ENCODE measurements around the gene UIMC1.
A peak's percentile ranks its signal among the peaks of the same experiment; 100 is the strongest.
"Not testable (repeated sequence)": the region's sequence is repeated elsewhere in the genome, so short reads cannot be mapped to it uniquely, and the experiment has no call there.

The UIMC1 gene

GRCh38 chr5:177006265-177006972 lies at the start of gene UIMC1:
Gene UIMC1 (minus strand): TSS chr5:177006779. CDS start chr5:176982615, 24,164 bp downstream.
- Histone ChIP-seq H3K27me3 (ENCODE audit: low read depth) (no peaks in the 10 kb centered on the region), H3K36me3 (replicated peaks) (no peaks in the 10 kb centered on the region), H3K9me3 (no peaks in the 10 kb centered on the region), H3K4me1 (peaks cover 9% of the 10 kb centered on the region), H3K4me3 (peak within 1 kb of the TSS; percentile 84)
- DNase-seq (ENCODE audit: low spot score in 2 of 2): peak; percentile 84 to 95
- in situ Hi-C loops (cut with MboI; ENCODE audit: low sequenced_read_pairs): no loop called here

GRCh38 chr5:177049285-177049684 lies 42.7 kb upstream of the UIMC1 start:
- in situ Hi-C loops (cut with MboI; ENCODE audit: low sequenced_read_pairs): no loop called here
- DNase-seq (ENCODE audit: low spot score in 2 of 2): no peak
- no peak overlapping the region for H3K4me3 ChIP-seq
- H3K27me3 ChIP-seq (ENCODE audit: low read depth): no peaks in the 10 kb centered on the region
- H3K36me3 ChIP-seq (replicated peaks): peaks cover 49% of the 10 kb centered on the region
- H3K9me3 ChIP-seq: no peaks in the 10 kb centered on the region
- H3K4me1 ChIP-seq: no peaks in the 10 kb centered on the region

GRCh38 chr5:177048531-177048930 lies 42.0 kb upstream of the UIMC1 start:
- H3K36me3 ChIP-seq (replicated peaks): peaks cover 50% of the 10 kb centered on the region
- H3K4me3 ChIP-seq; H3K9me3 ChIP-seq; H3K27me3 ChIP-seq (ENCODE audit: low read depth); in situ Hi-C loops (cut with MboI; ENCODE audit: low sequenced_read_pairs); H3K4me1 ChIP-seq; DNase-seq (ENCODE audit: low spot score in 2 of 2): not testable (repeated sequence)

DNA sequence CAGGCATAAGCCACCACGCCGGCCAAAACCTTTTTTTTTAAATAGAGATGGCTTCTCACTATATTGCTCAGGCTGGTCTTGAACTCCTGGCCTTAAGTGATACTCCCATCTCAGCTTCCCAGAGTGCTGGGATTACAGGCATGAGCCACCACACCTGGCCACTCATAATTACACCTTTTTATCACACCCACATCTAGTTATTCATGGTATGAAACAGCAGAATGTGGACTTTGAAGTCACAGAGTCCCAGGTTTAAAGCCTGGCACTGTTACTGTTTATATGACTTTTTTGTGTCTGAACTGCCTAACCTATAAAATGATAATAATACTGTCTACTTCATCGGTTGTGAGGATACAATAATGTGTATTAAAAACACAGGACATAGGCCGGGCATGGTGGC lies 39.1 kb upstream of the UIMC1 start:
- peaks cover 58% of the 10 kb centered on the region for H3K36me3 ChIP-seq (replicated peaks)
- H3K4me1 ChIP-seq: no peaks in the 10 kb centered on the region
- DNase-seq (ENCODE audit: low spot score in 2 of 2): no peak
- no peak overlapping the region for H3K4me3 ChIP-seq
- in situ Hi-C loops (cut with MboI; ENCODE audit: low sequenced_read_pairs): no loop called here
- no peaks in the 10 kb centered on the region for H3K9me3 ChIP-seq
- no peaks in the 10 kb centered on the region for H3K27me3 ChIP-seq (ENCODE audit: low read depth)

GRCh38 chr5:177044641-177045040 lies 38.1 kb upstream of the UIMC1 start:
- H3K36me3 ChIP-seq (replicated peaks): peaks cover 57% of the 10 kb centered on the region
- no peaks in the 10 kb centered on the region for H3K27me3 ChIP-seq (ENCODE audit: low read depth)
- no peaks in the 10 kb centered on the region for H3K9me3 ChIP-seq
- in situ Hi-C loops (cut with MboI; ENCODE audit: low sequenced_read_pairs): no loop called here
- no peak overlapping the region for H3K4me3 ChIP-seq
- DNase-seq (ENCODE audit: low spot score in 2 of 2): no peak
- no peaks in the 10 kb centered on the region for H3K4me1 ChIP-seq

GRCh38 chr5:177043958-177044357 lies 37.4 kb upstream of the UIMC1 start:
- DNase-seq (ENCODE audit: low spot score in 2 of 2): no peak
- H3K9me3 ChIP-seq: no peaks in the 10 kb centered on the region
- in situ Hi-C loops (cut with MboI; ENCODE audit: low sequenced_read_pairs): no loop called here
- H3K4me1 ChIP-seq: no peaks in the 10 kb centered on the region
- H3K36me3 ChIP-seq (replicated peaks): peaks cover 57% of the 10 kb centered on the region
- H3K4me3 ChIP-seq: no peak overlapping the region
- no peaks in the 10 kb centered on the region for H3K27me3 ChIP-seq (ENCODE audit: low read depth)

GRCh38 chr5:177043114-177043513 lies 36.5 kb upstream of the UIMC1 start:
- DNase-seq (ENCODE audit: low spot score in 2 of 2): no peak
- Histone ChIP-seq H3K9me3 (no peaks in the 10 kb centered on the region), H3K36me3 (replicated peaks) (peaks cover 57% of the 10 kb centered on the region), H3K4me1 (peaks cover 3% of the 10 kb centered on the region; the same call in 1 of the 2 replicates), H3K27me3 (ENCODE audit: low read depth) (no peaks in the 10 kb centered on the region), H3K4me3 (no peak overlapping the region)
- in situ Hi-C loops (cut with MboI; ENCODE audit: low sequenced_read_pairs): no loop called here

DNA sequence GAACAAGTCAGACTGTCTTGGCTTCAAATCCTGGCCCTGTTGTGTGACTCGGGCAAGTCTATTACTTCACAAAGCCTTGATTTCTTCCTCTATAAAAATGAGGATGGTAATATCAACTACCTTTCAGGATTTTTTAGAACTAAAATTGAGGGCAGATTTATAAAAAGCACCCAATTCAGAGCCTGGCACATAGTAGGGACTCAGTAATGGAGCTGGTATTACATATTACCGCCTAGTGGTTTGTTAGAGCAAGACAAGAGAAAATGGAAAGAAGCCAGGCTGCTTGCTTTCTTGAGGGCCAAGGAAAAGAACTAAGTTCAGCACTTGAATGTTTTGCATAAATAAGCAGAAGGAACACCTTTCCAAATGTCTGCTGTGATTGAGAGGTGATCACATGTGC lies 35.4 kb upstream of the UIMC1 start:
- DNase-seq (ENCODE audit: low spot score in 2 of 2): no peak
- no peaks in the 10 kb centered on the region for H3K27me3 ChIP-seq (ENCODE audit: low read depth)
- no peaks in the 10 kb centered on the region for H3K9me3 ChIP-seq
- H3K4me1 ChIP-seq: peaks cover 9% of the 10 kb centered on the region
- in situ Hi-C loops (cut with MboI; ENCODE audit: low sequenced_read_pairs): no loop called here
- H3K4me3 ChIP-seq: no peak overlapping the region
- peaks cover 60% of the 10 kb centered on the region for H3K36me3 ChIP-seq (replicated peaks)

- Histone ChIP-seq H3K9me3 (no peaks in the 10 kb centered on the region), H3K4me1 (peaks cover 9% of the 10 kb centered on the region), H3K27me3 (ENCODE audit: low read depth) (no peaks in the 10 kb centered on the region), H3K36me3 (replicated peaks) (peaks cover 52% of the 10 kb centered on the region), H3K4me3 (no peak overlapping the region)
- no peak for DNase-seq (ENCODE audit: low spot score in 2 of 2)
- in situ Hi-C loops (cut with MboI; ENCODE audit: low sequenced_read_pairs): no loop called here
Observed at GRCh38 chr5:177040814-177041420, 34.3 kb upstream of the UIMC1 start.

GRCh38 chr5:177036921-177037320 lies 30.3 kb upstream of the UIMC1 start:
- Histone ChIP-seq H3K36me3 (replicated peaks) (peaks cover 32% of the 10 kb centered on the region), H3K4me1 (peaks cover 9% of the 10 kb centered on the region), H3K9me3 (no peaks in the 10 kb centered on the region), H3K4me3 (no peak overlapping the region), H3K27me3 (ENCODE audit: low read depth) (no peaks in the 10 kb centered on the region)
- in situ Hi-C loops (cut with MboI; ENCODE audit: low sequenced_read_pairs): no loop called here
- no peak for DNase-seq (ENCODE audit: low spot score in 2 of 2)

GRCh38 chr5:177036443-177036842 lies 29.9 kb upstream of the UIMC1 start:
- Histone ChIP-seq H3K27me3 (ENCODE audit: low read depth) (no peaks in the 10 kb centered on the region), H3K9me3 (no peaks in the 10 kb centered on the region), H3K4me3 (no peak overlapping the region), H3K4me1 (peaks cover 9% of the 10 kb centered on the region), H3K36me3 (replicated peaks) (peaks cover 27% of the 10 kb centered on the region)
- no peak for DNase-seq (ENCODE audit: low spot score in 2 of 2)
- in situ Hi-C loops (cut with MboI; ENCODE audit: low sequenced_read_pairs): no loop called here

DNA sequence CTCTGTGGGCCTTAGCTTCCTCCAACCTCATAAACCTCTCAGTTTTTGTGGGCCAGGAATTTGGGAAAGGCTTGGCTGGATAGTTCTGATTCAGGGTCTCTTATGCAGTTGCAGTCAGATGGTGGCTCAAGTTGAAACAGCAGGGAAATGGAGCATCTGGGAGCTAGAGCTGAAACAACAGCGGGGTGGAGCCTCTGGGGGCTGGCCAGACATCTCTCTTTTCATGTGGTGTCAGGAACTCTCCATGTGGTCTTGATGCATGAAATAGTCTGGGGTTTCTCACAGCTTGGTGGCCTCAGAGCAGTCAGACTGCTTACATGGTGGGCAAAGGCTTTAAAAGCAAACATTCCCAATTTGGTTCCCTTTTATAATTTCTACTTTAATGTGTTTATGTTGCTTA lies 29.4 kb upstream of the UIMC1 start:
- Histone ChIP-seq H3K4me1 (peaks cover 9% of the 10 kb centered on the region), H3K36me3 (replicated peaks) (peaks cover 23% of the 10 kb centered on the region), H3K9me3 (no peaks in the 10 kb centered on the region), H3K4me3 (no peak overlapping the region), H3K27me3 (ENCODE audit: low read depth) (no peaks in the 10 kb centered on the region)
- no peak for DNase-seq (ENCODE audit: low spot score in 2 of 2)
- in situ Hi-C loops (cut with MboI; ENCODE audit: low sequenced_read_pairs): no loop called here

DNA sequence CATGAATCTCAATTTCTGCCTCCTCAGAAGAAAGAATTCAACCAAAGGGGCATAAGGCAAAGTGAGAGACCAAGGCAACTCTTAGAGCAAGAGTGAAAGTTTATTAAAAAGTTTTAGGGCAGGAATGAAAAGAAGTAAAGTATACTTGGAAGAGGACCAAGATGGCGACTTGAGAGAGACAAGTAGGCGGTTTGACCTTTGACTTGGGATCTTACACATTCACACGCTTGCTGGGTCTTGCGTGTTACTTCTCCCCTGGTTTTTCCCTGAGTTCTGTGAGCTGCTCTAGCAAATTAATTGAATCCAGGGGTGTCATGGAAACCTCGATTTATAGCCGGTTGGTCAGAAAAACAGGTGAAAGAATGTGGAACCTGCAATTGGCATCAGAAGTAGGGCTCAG lies 22.9 kb upstream of the UIMC1 start:
- H3K27me3 ChIP-seq (ENCODE audit: low read depth): no peaks in the 10 kb centered on the region
- in situ Hi-C loops (cut with MboI; ENCODE audit: low sequenced_read_pairs): no loop called here
- no peak overlapping the region for H3K4me3 ChIP-seq
- DNase-seq (ENCODE audit: low spot score in 2 of 2): no peak
- H3K36me3 ChIP-seq (replicated peaks): peaks cover 24% of the 10 kb centered on the region
- no peaks in the 10 kb centered on the region for H3K9me3 ChIP-seq
- peaks cover 5% of the 10 kb centered on the region for H3K4me1 ChIP-seq

DNA sequence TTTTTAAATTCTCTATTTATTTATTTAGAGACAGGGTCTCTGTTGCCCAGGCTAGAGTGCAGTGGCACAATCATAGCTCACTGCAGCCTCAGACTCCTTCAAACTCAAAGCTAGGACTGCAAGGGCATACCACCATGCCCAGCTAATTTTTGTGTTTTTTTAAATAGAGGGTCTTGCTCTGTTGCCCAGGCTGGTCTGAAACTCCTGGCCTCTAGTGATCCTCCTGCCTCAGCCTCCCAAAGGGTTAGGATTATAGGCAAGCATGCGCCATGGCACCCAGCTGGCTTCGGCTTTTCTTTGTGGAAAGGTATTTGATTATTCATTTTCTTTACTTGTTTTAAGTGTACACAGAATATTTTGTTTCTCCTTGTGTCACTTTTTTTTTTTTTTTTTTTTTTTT lies 21.1 kb upstream of the UIMC1 start:
- in situ Hi-C loops (cut with MboI; ENCODE audit: low sequenced_read_pairs): no loop called here
- H3K4me1 ChIP-seq: peaks cover 9% of the 10 kb centered on the region
- DNase-seq (ENCODE audit: low spot score in 2 of 2): no peak
- no peak overlapping the region for H3K4me3 ChIP-seq
- H3K9me3 ChIP-seq: no peaks in the 10 kb centered on the region
- H3K36me3 ChIP-seq (replicated peaks): peaks cover 24% of the 10 kb centered on the region
- H3K27me3 ChIP-seq (ENCODE audit: low read depth): no peaks in the 10 kb centered on the region
